Adrenal gland (tissue), 5 donors: Measurements from ENCODE around the gene DPH7.

Source experiments
- CTCF ChIP-seq, 6 experiments: fragments of 450-650 bp in 4 of 6; fragments of 200-600 bp in 2 of 6; sonication (generic) in 1 of 6; IDR thresholded peaks; 1 replicate in 5 of 6; 2 replicates in 1 of 6; pipeline versions ENCODE4 v1.5.1 to v1.8.0; 2016 to 2021; ENCODE audit warnings: antibody characterized with exemption in 6 of 6, mild to moderate bottlenecking in 2 of 6, moderate library complexity in 1 of 6
- POLR2A ChIP-seq, 2 donors: fragments of 450-650 bp; IDR thresholded peaks; one replicate each; pipeline ENCODE4 v1.6.1; 2017; ENCODE audit warnings: antibody characterized with exemption in 2 of 2, mild to moderate bottlenecking in 2 of 2, moderate library complexity in 1 of 2
- donor health status: DM: no; HTN: no; CAD: no.

- TF ChIP-seq CTCF (IDR thresholded peaks at IDR 0.05) (peak; percentile 54 to 80 (median 60)), POLR2A (IDR thresholded peaks at IDR 0.05) (no peak)
These were observed 44.2 kb downstream of the DPH7 start for GRCh38 chr9:137534256-137535119.
